ENCODE data around the gene KRT14.

GRCh38 chr17:41552455-41552854 is 34.2 kb downstream of the KRT14 start:
- TF ChIP-seq, protein P1, sequence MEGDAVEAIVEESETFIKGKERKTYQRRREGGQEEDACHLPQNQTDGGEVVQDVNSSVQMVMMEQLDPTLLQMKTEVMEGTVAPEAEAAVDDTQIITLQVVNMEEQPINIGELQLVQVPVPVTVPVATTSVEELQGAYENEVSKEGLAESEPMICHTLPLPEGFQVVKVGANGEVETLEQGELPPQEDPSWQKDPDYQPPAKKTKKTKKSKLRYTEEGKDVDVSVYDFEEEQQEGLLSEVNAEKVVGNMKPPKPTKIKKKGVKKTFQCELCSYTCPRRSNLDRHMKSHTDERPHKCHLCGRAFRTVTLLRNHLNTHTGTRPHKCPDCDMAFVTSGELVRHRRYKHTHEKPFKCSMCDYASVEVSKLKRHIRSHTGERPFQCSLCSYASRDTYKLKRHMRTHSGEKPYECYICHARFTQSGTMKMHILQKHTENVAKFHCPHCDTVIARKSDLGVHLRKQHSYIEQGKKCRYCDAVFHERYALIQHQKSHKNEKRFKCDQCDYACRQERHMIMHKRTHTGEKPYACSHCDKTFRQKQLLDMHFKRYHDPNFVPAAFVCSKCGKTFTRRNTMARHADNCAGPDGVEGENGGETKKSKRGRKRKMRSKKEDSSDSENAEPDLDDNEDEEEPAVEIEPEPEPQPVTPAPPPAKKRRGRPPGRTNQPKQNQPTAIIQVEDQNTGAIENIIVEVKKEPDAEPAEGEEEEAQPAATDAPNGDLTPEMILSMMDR (conservative IDR thresholded peaks at IDR 0.05; ENCODE audit: low read length): no peak
- no peak for TF ChIP-seq EZH2phosphoT487 (IDR thresholded peaks at IDR 0.05; ENCODE audit: borderline replicate concordance, low read depth, low read length)
